ENCODE data around the gene GLUD2. TPM values are rescaled to one million over a fixed set of nuclear protein-coding genes. Genes with fewer than 3 reads are reported as not detected.

The GLUD2 gene
- total and polyA plus RNA-seq, 9 of the 15 experiments (the other 6 are each of a cell fraction or from before 2014, with no cell fraction given) = 1.5 to 9.6 (median 7.1) TPM

GRCh38 chrX:121000589-121000988, 46.8 kb upstream of the GLUD2 start:
- Histone ChIP-seq H3K79me2 (ENCODE audit: control insufficient read depth, insufficient read depth, low read length) (no peaks in the 10 kb centered on the region), H3K9me3 (replicated peaks; ENCODE audit: control insufficient read depth, insufficient read depth, low read depth, low read length) (no peaks in the 10 kb centered on the region), H3K4me3 (no peak overlapping the region), H3K9ac (ENCODE audit: insufficient read depth in 1 of 2, low read depth in 2 of 2, low read length in 2 of 2) (no peak overlapping the region), H3K9me1 (ENCODE audit: control insufficient read depth, insufficient read depth, low read length) (no peaks in the 10 kb centered on the region), H4K20me1 (replicated peaks; ENCODE audit: control insufficient read depth, insufficient read depth, low read length) (no peaks in the 10 kb centered on the region), H2AFZ (ENCODE audit: low read depth, low read length) (no peak overlapping the region), H3K27ac (ENCODE audit: extremely low read depth, low read depth, low read length) (no peak overlapping the region), H3K4me1 (replicated peaks in 1 of 2; ENCODE audit: control insufficient read depth in 2 of 2, insufficient read depth in 2 of 2, low read length in 2 of 2) (no peaks in the 10 kb centered on the region), H3K36me3 (ENCODE audit: control insufficient read depth, insufficient read depth, low read length) (no peaks in the 10 kb centered on the region), H3K27me3 (ENCODE audit: control insufficient read depth in 2 of 2, insufficient read depth in 2 of 2, low read length in 2 of 2) (no peaks in the 10 kb centered on the region), H3K4me2 (ENCODE audit: insufficient read depth, low read length) (no peak overlapping the region)
- intact Hi-C loops (cut with micrococcal nuclease) (no loop called here), in situ Hi-C loops (cut with MboI) (no loop called here)
- FAIRE-seq (peak; percentile 69), ATAC-seq (peak; percentile 57; the same call in 2 of the 3 replicates), DNase-seq (ENCODE audit: extremely low read depth in 1 of 4, low spot score in 3 of 4) (peak in 1 of 4 experiments; percentile 46)
- POLR2A ChIA-PET = no interaction called here
- CTCF ChIA-PET (ENCODE audit: low intra/inter-chr PET ratio) = interaction anchor here (1.6 kb wide), 1 partner anchor 578 kb away, joined by 5 read pairs; no protein-coding TSS in a partner anchor
- 4% methylated on average over 4 of the region's 4 CpGs for WGBS (ENCODE audit: insufficient coverage, low coverage, missing lambda C conversion rate)
- no TSS peak for BruUV-seq (replicated peaks)
- TF ChIP-seq TSHZ1 (CRISPR knock-in tag; IDR thresholded peaks at IDR 0.05) (no peak), SREBF1 (IDR thresholded peaks at IDR 0.05; ENCODE audit: borderline replicate concordance, low read depth, low read length) (no peak), CEBPB (tag; IDR thresholded peaks at IDR 0.05) (peak; percentile 91), NR3C1 (CRISPR knock-in tag; IDR thresholded peaks at IDR 0.05) (no peak), PHF8 (IDR thresholded peaks at IDR 0.05; ENCODE audit: borderline replicate concordance, low read length) (no peak), REST (IDR thresholded peaks at IDR 0.05; ENCODE audit: borderline replicate concordance) (no peak; the same call in 1 of the 2 replicates), REST (CRISPR knock-in tag; IDR thresholded peaks at IDR 0.05; ENCODE audit: low read depth) (no peak), CTCF (IDR thresholded peaks at IDR 0.05 in 2 of 3, conservative IDR thresholded peaks at IDR 0.05 in 1 of 3; ENCODE audit: insufficient read depth in 2 of 3, low read depth in 1 of 3, low read length in 3 of 3) (peak in 2 of 3 experiments; percentile 19 to 39; a peak in 2 of 6 replicates)

Data from K562 (cell line).